SK-N-SH (cell line): ENCODE measurements around the gene SCYL1. TPM values are rescaled to one million over a fixed set of nuclear protein-coding genes. Genes with fewer than 3 reads are reported as not detected.

Experiments used
- CTCF ChIA-PET: fragments of 300-600, 350-600 bp; formaldehyde crosslinking; extraction: SDS; loops from one replicate; lab custom pipeline; 2021; lab: Yijun Ruan, JAX
- POLR2A ChIA-PET: fragments of 350-600 bp; sonication (Branson Sonifier 250); formaldehyde crosslinking; extraction: SDS; loops from one replicate; lab custom pipeline; 2020; ENCODE audit warnings: antibody characterized with exemption, inconsistent platforms; lab: Yijun Ruan, JAX
- DNase-seq: peaks from one replicate; pipeline ENCODE4 v3.0.0; 2012
- H2AFZ ChIP-seq: fragments of 200-600 bp; sonication (generic); 2 replicates; pipeline ENCODE4 v1.8.1; 2016; ENCODE audit warnings: antibody characterized with exemption, mild to moderate bottlenecking, low read depth
- H3F3A ChIP-seq: fragments of 200-600 bp; sonication (generic); replicated peaks from 2 replicates; pipeline ENCODE3; 2016; ENCODE audit warnings: antibody characterized with exemption, mild to moderate bottlenecking; ENCODE audit not compliant: insufficient read depth
- H3K27ac ChIP-seq, 2 experiments: fragments of 200-500 bp in 1 of 2; fragments of 200-600 bp in 1 of 2; sonication (Bioruptor generic) in 1 of 2; sonication (generic), shearing (Covaris generic) in 1 of 2; 2 replicates each; pipeline versions ENCODE4 v1.5.1 to v1.6.1; 2014 to 2016; ENCODE audit warnings: low read depth in 2 of 2, inconsistent platforms in 1 of 2, low read length in 1 of 2, mild to moderate bottlenecking in 1 of 2, mixed read lengths in 1 of 2
- H3K27me3 ChIP-seq: fragments of 200-600 bp; sonication (generic), shearing (Covaris generic); 2 replicates; pipeline ENCODE4 v1.6.1; 2016; ENCODE audit warnings: mixed run types; ENCODE audit not compliant: insufficient read depth
- H3K36me3 ChIP-seq, 2 experiments: fragments of 200-500 bp in 1 of 2; fragments of 200-600 bp in 1 of 2; sonication (Bioruptor generic) in 1 of 2; sonication (generic) in 1 of 2; replicated peaks in 1 of 2; 2 replicates each; pipeline versions ENCODE3 to v1.5.1; 2014 to 2016; ENCODE audit warnings: low read length in 1 of 2, mild to moderate bottlenecking in 1 of 2; ENCODE audit not compliant: insufficient read depth in 2 of 2, control insufficient read depth in 1 of 2
- H3K4me1 ChIP-seq, 2 experiments: fragments of 200-500 bp in 1 of 2; fragments of 200-600 bp in 1 of 2; sonication (Bioruptor generic) in 1 of 2; sonication (generic), shearing (Covaris generic) in 1 of 2; 2 replicates each; pipeline versions ENCODE4 v1.5.1 to v1.6.1; 2014 to 2016; ENCODE audit warnings: low read depth in 1 of 2, low read length in 1 of 2, mixed run types in 1 of 2; ENCODE audit not compliant: insufficient read depth in 2 of 2, control insufficient read depth in 1 of 2
- H3K4me2 ChIP-seq: fragments of 200-600 bp; sonication (generic), shearing (Covaris generic); 2 replicates; pipeline ENCODE4 v1.6.1; 2017; ENCODE audit warnings: mixed run types
- H3K4me3 ChIP-seq, 2 experiments: fragments of 200-500 bp in 1 of 2; fragments of 200-600 bp in 1 of 2; sonication (Bioruptor generic) in 1 of 2; sonication (generic), shearing (Covaris generic) in 1 of 2; 2 replicates each; pipeline versions ENCODE4 v1.5.1 to v1.8.1; 2014 to 2016; ENCODE audit warnings: low read depth in 2 of 2, inconsistent platforms in 1 of 2, low read length in 1 of 2, mild to moderate bottlenecking in 1 of 2, mixed read lengths in 1 of 2, moderate library complexity in 1 of 2
- H3K79me2 ChIP-seq: fragments of 200-600 bp; sonication (generic); 2 replicates; pipeline ENCODE4 v1.8.1; 2017; ENCODE audit warnings: mild to moderate bottlenecking; ENCODE audit not compliant: insufficient read depth
- H3K9ac ChIP-seq: fragments of 200-600 bp; sonication (generic); 2 replicates; pipeline ENCODE4 v1.6.1; 2017; ENCODE audit warnings: mixed run types
- H3K9me2 ChIP-seq: fragments of 200-600 bp; sonication (generic); 2 replicates; pipeline ENCODE4 v1.6.1; 2017; ENCODE audit warnings: mixed run types
- H3K9me3 ChIP-seq: fragments of 200-600 bp; sonication (generic); 2 replicates; pipeline ENCODE4 v1.6.1; 2017; ENCODE audit warnings: mixed run types, mild to moderate bottlenecking, moderate library complexity
- H4K20me1 ChIP-seq: fragments of 200-600 bp; sonication (generic); 2 replicates; pipeline ENCODE4 v1.6.1; 2017; ENCODE audit warnings: mild to moderate bottlenecking, mixed run types; ENCODE audit not compliant: insufficient read depth
- CTCF ChIP-seq: fragments of 200-600 bp; sonication (generic); IDR thresholded peaks from 2 replicates; pipeline ENCODE4 v1.6.1; 2017; ENCODE audit warnings: antibody characterized with exemption, mild to moderate bottlenecking, moderate library complexity
- ELF1 ChIP-seq: IDR thresholded peaks from 2 replicates; pipeline ENCODE4 v1.4.0; 2012
- EP300 ChIP-seq, 2 experiments: IDR thresholded peaks; 2 replicates each; pipeline versions ENCODE4 v1.4.0 to v1.6.1; 2012; ENCODE audit warnings: borderline replicate concordance in 1 of 2, low read depth in 1 of 2, low read length in 1 of 2
- EZH2phosphoT487 ChIP-seq: fragments of 200-600 bp; sonication (generic); IDR thresholded peaks from 2 replicates; pipeline ENCODE4 v1.6.1; 2017; ENCODE audit warnings: low read depth, mixed run types, mild to moderate bottlenecking, antibody characterized with exemption, moderate library complexity, borderline replicate concordance
- FOSL2 ChIP-seq: IDR thresholded peaks from 2 replicates; pipeline ENCODE4 v1.4.0; 2012; ENCODE audit warnings: low read depth, mild to moderate bottlenecking, moderate library complexity, borderline replicate concordance
- GABPA ChIP-seq: IDR thresholded peaks from 2 replicates; pipeline ENCODE4 v1.4.0; 2012; ENCODE audit warnings: low read depth, mild to moderate bottlenecking
- MXI1 ChIP-seq: IDR thresholded peaks from 2 replicates; pipeline ENCODE4 v1.6.1; 2012; ENCODE audit warnings: mild to moderate bottlenecking, low read depth, low read length, improper control_type of control experiment
- POLR2AphosphoS5 ChIP-seq: IDR thresholded peaks from 2 replicates; pipeline ENCODE4 v1.6.1; 2012; ENCODE audit warnings: low read depth, low read length
- RAD21 ChIP-seq: IDR thresholded peaks from 2 replicates; pipeline ENCODE4 v1.6.1; 2012; ENCODE audit warnings: mild to moderate bottlenecking, low read length
- RCOR1 ChIP-seq: fragments of 150-350 bp; IDR thresholded peaks from 2 replicates; pipeline ENCODE4 v1.6.1; 2017; ENCODE audit warnings: antibody characterized with exemption, low read length
- RXRA ChIP-seq: IDR thresholded peaks from 2 replicates; pipeline ENCODE4 v1.4.0; 2012; ENCODE audit warnings: low read depth, mild to moderate bottlenecking, borderline replicate concordance
- SIN3A ChIP-seq: IDR thresholded peaks from 2 replicates; pipeline ENCODE4 v1.6.1; 2012; ENCODE audit warnings: low read depth, mild to moderate bottlenecking, low read length, moderate library complexity, borderline replicate concordance
- SMC3 ChIP-seq: IDR thresholded peaks from 2 replicates; pipeline ENCODE4 v1.6.1; 2012; ENCODE audit warnings: low read depth, low read length, improper control_type of control experiment
- TAF1 ChIP-seq: IDR thresholded peaks from 2 replicates; pipeline ENCODE4 v1.6.1; 2012; ENCODE audit warnings: low read depth, mild to moderate bottlenecking, low read length, moderate library complexity, borderline replicate concordance
- TCF12 ChIP-seq: IDR thresholded peaks from 2 replicates; pipeline ENCODE4 v1.4.0; 2012
- TEAD4 ChIP-seq: IDR thresholded peaks from 2 replicates; pipeline ENCODE4 v1.4.0; 2012; ENCODE audit warnings: mild to moderate bottlenecking, borderline replicate concordance; ENCODE audit not compliant: insufficient read depth
- YY1 ChIP-seq: IDR thresholded peaks from 2 replicates; pipeline ENCODE4 v1.4.0; 2012; ENCODE audit warnings: low read depth, mild to moderate bottlenecking
- WGBS: methylation state at CpG from one replicate; pipeline ENCODE4 v1.1.6; 2017; ENCODE audit warnings: low lambda C conversion rate; 5-methylcytosine and 5-hydroxymethylcytosine counted together
- polyA plus RNA-seq, 3 experiments: library from polyadenylated mRNA; depleted of rRNA; stranded (reverse); fragments of >200 nt; gene quantifications; 2 replicates each; pipeline ENCODE4 v1.2.3, GENCODE V29; 2012
- TF ChIP-seq, protein P1 (sequence below): IDR thresholded peaks from 2 replicates; pipeline ENCODE4 v1.4.0; 2012; ENCODE audit warnings: low read depth, borderline replicate concordance

SCYL1 gene
- polyA plus RNA-seq, 1 of the 3 experiments (the other 2 are of a cell fraction), result 79.9 TPM

DNA sequence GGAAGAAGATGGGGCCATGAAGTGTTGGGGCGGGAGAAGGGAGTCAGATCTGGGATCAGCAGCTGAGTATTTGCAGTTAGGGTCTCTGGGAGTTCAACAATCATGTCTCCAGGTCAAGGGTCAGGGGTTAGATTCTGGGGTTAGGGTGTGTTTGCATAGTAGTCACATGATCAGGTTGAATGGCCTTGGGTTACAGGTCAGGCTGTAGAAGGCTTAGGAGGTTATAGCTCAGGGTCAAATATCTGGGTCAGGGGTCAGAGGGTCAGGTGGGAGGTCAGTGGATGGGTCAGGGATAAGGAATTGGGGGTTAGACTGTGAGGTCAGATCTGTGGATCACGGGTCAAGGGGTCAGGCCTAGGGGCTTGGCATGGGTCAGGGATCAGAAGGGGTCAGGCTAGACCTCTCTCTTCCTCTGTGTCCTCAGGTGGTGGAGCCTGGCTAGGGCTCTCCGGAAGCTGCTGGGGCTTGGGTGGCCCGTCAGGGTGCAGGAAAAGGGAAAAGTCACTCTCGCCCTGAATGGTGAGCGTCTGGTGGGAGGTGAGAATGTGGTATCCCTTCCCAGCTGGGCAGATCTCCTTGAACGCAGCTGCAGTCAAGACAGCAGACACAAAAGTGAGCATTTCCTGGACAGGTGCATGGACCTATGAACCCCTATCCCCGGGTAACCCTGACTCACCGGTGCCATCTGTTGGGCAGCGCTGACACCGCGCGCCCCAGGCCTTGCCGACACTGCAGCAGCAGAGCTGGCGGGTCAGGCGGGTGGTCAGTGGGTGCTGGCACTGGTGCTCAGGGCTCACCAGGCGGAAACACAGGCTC is 26.9 kb downstream of the SCYL1 start (continued):
- TF ChIP-seq SMC3, result peak; percentile 31; the same call in 1 of the 2 replicates

- Histone ChIP-seq H3K9me3 (no peaks in the 10 kb centered on the region), H3K9me2 (no peaks in the 10 kb centered on the region), H3K27ac (no peak overlapping the region; a peak in 1 of 4 replicates), H3K36me3 (peaks cover 29 to 39% of the 10 kb centered on the region in 2 experiments), H3K4me2 (no peak overlapping the region), H3K4me1 (peaks cover 16 to 34% of the 10 kb centered on the region in 2 experiments; a peak in 3 of 4 replicates), H3K79me2 (peaks cover 50% of the 10 kb centered on the region), H3K27me3 (no peaks in the 10 kb centered on the region), H3F3A (peaks cover 6% of the 10 kb centered on the region), H3K9ac (no peak overlapping the region), H3K4me3 (no peak overlapping the region), H2AFZ (no peak overlapping the region), H4K20me1 (peaks cover 21% of the 10 kb centered on the region)
- TF ChIP-seq ELF1 (no peak), EZH2phosphoT487 (no peak), YY1 (no peak), POLR2AphosphoS5 (no peak), TEAD4 (no peak)
- 84% methylated on average over 6 of the region's 9 CpGs for WGBS
- CTCF ChIA-PET, result interaction anchor here (0.6 to 6.4 kb wide), 16 partner anchors 8 to 232 kb away, joined by 3 to 88 read pairs (median 4); partner anchors contain the start of genes FAM89B, KCNK7 and ZNRD2
- POLR2A ChIA-PET, result interaction anchor here (0.8 kb wide), 1 partner anchor 11 kb away, joined by 3 read pairs; no protein-coding TSS in a partner anchor
- DNase-seq, result no peak
Observed at GRCh38 chr11:65552388-65552951, 27.6 kb downstream of the SCYL1 start.

- POLR2A ChIA-PET, result no interaction called here
- no peaks in the 10 kb centered on the region for H3K9me3 ChIP-seq
- H3F3A ChIP-seq, result peaks cover 7% of the 10 kb centered on the region
- H3K27me3 ChIP-seq, result no peaks in the 10 kb centered on the region
- H3K36me3 ChIP-seq, result peaks cover 29 to 39% of the 10 kb centered on the region in 2 experiments
- CTCF ChIA-PET, result interaction anchor here (2.7 to 6.4 kb wide), 5 partner anchors 7 to 24 kb away, joined by 13 to 88 read pairs (median 18); partner anchors contain the start of genes FAM89B and ZNRD2
- no peak overlapping the region for H3K4me2 ChIP-seq
- H3K9me2 ChIP-seq, result no peaks in the 10 kb centered on the region
- TF ChIP-seq EZH2phosphoT487 (no peak), TAF1 (no peak), CTCF (no peak), EP300 (IDR thresholded peaks at IDR 0.05; ENCODE audit: borderline replicate concordance in 1 of 2, low read depth in 1 of 2, low read length in 1 of 2) (no peak), SIN3A (no peak), RAD21 (no peak), TCF12 (no peak), RCOR1 (no peak), MXI1 (no peak), FOSL2 (no peak), RXRA (no peak), SMC3 (no peak), GABPA (no peak)
- TF ChIP-seq, protein P1, sequence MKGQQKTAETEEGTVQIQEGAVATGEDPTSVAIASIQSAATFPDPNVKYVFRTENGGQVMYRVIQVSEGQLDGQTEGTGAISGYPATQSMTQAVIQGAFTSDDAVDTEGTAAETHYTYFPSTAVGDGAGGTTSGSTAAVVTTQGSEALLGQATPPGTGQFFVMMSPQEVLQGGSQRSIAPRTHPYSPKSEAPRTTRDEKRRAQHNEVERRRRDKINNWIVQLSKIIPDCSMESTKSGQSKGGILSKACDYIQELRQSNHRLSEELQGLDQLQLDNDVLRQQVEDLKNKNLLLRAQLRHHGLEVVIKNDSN, result no peak
- no peak overlapping the region for H3K9ac ChIP-seq
- H3K79me2 ChIP-seq, result peaks cover 55% of the 10 kb centered on the region
- WGBS, result 90% methylated on average over 12 of the region's 37 CpGs
- DNase-seq, result no peak
- no peak overlapping the region for H3K4me3 ChIP-seq
- no peak overlapping the region for H3K27ac ChIP-seq
- H2AFZ ChIP-seq, result no peak overlapping the region
- peaks cover 16 to 34% of the 10 kb centered on the region in 2 experiments; a peak in 3 of 4 replicates for H3K4me1 ChIP-seq
- peaks cover 21% of the 10 kb centered on the region for H4K20me1 ChIP-seq
Observed at GRCh38 chr11:65553301-65554001, 28.6 kb downstream of the SCYL1 start.
